ENCODE measurements around the gene PCDHA3.
"Not testable (repeated sequence)": the region's sequence is repeated elsewhere in the genome, so short reads cannot be mapped to it uniquely, and the experiment has no call there.

PCDHA3 gene

GRCh38 chr5:140800816-140801493, at the start of gene PCDHA3:
PCDHA3 (plus strand) TSS chr5:140801057.
- no peak within 1 kb of the TSS for H3K4me3 Mint-ChIP-seq
- H3K36me3 Mint-ChIP-seq: peaks cover 1% of the 10 kb centered on the region
- no peak for DNase-seq (ENCODE audit: low spot score in 2 of 2)
- ATAC-seq (ENCODE audit: low read depth): no peak
- H3K27ac Mint-ChIP-seq: no peak within 1 kb of the TSS
- H3K9me3 Mint-ChIP-seq: peaks cover 9% of the 10 kb centered on the region
- no peaks in the 10 kb centered on the region for H3K4me1 Mint-ChIP-seq
- peaks cover 2% of the 10 kb centered on the region for H3K27me3 Mint-ChIP-seq

DNA sequence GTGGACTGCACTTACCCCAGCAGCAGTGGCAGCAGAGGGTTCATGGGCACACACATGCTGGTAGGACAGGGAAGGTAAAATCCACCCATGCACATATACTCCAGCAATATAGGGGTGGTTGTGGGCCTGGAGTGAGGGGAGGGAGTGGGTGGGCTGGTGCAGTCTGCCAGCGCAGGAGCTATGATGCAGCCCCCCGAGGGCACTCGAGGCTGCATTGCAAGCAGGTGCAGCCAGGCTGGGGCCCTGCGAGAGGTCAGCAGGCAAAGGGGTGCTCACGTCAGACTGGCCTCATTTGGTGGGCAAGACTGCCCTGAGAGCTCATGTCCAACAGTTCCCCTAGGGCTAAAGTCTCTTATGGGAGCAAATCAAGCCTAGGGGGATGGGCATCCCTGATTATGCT, 47.3 kb upstream of the PCDHA3 start:
- H3K4me3 Mint-ChIP-seq: no peak overlapping the region
- ATAC-seq (ENCODE audit: low read depth): no peak
- DNase-seq (ENCODE audit: low spot score in 2 of 2): no peak
- H3K27ac Mint-ChIP-seq: no peak overlapping the region
- peaks cover 10% of the 10 kb centered on the region for H3K36me3 Mint-ChIP-seq
- H3K27me3 Mint-ChIP-seq: peaks cover 6% of the 10 kb centered on the region
- H3K9me3 Mint-ChIP-seq: peaks cover 40% of the 10 kb centered on the region
- H3K4me1 Mint-ChIP-seq: no peaks in the 10 kb centered on the region

DNA sequence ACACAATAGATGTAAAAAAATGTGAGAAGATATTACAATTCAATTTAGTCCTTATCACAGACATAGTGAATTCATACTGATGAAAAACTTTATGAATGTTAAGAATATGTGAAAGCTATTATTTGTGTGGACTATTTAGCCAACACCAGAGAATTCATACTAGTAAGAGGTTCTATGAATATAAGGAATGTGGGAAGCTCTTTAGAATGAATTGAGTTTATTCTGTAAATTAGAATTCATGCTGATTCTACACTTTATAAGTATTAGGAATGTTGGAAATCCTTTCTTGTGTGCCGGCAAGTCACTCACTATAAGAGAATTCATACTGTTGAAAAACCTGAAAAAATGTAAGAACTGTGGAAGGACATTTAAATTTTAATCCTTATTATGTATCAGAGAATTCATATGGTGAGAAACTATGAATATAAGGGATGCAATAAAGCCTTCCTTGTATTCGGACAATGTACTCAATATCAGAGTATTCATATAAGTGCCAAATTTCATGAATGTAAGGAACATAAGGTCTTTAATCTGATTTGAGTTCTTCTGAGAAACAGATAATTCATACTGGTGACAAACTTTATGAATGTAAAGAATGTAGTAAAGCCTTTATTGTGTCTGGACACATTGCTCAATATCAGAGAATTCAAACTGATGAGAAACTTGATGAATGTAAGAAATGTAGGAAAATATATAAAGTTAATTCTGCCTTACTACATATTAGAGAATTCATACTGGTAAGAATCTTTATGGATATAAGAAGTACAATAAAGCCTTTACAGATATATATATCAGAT, 36.5 kb upstream of the PCDHA3 start:
- H3K9me3 Mint-ChIP-seq: peaks cover 21% of the 10 kb centered on the region
- no peaks in the 10 kb centered on the region for H3K27me3 Mint-ChIP-seq
- no peak overlapping the region for H3K27ac Mint-ChIP-seq
- ATAC-seq (ENCODE audit: low read depth) (no peak), DNase-seq (ENCODE audit: low spot score in 2 of 2) (no peak)
- H3K4me1 Mint-ChIP-seq: no peaks in the 10 kb centered on the region
- peaks cover 3% of the 10 kb centered on the region for H3K36me3 Mint-ChIP-seq
- no peak overlapping the region for H3K4me3 Mint-ChIP-seq

GRCh38 chr5:140767444-140767843, 33.4 kb upstream of the PCDHA3 start:
- Mint-ChIP-seq H3K4me3 (no peak overlapping the region), H3K9me3 (peaks cover 20% of the 10 kb centered on the region), H3K36me3 (peaks cover 3% of the 10 kb centered on the region), H3K27ac (no peak overlapping the region), H3K4me1 (no peaks in the 10 kb centered on the region), H3K27me3 (no peaks in the 10 kb centered on the region)
- ATAC-seq (ENCODE audit: low read depth): no peak
- DNase-seq (ENCODE audit: low spot score in 2 of 2): no peak

DNA sequence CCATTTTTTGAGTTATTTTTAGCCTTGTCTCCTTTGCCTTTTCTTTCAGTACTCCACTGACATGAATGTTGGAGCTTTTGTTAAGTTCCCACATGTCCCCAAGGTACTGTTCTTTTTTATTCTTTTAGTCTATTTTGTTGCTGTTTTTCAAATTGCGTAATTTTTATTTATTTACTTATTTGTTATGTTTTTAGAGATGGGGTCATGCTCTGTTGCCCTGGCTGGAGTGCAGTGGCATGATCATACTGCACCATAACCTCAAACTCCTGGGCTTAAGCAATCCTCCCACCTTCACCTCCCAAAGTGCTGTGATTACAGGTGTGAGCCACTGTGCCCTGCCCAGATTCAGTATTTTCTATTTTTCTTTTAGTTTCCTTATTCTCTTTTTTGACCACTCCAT, 20.3 kb upstream of the PCDHA3 start:
- Mint-ChIP-seq H3K4me3 (no peak overlapping the region), H3K9me3 (peaks cover 22% of the 10 kb centered on the region), H3K4me1 (no peaks in the 10 kb centered on the region), H3K27me3 (peaks cover 3% of the 10 kb centered on the region), H3K27ac (no peak overlapping the region), H3K36me3 (peaks cover 3% of the 10 kb centered on the region)
- ATAC-seq (ENCODE audit: low read depth) (no peak), DNase-seq (ENCODE audit: low spot score in 2 of 2) (no peak)

DNA sequence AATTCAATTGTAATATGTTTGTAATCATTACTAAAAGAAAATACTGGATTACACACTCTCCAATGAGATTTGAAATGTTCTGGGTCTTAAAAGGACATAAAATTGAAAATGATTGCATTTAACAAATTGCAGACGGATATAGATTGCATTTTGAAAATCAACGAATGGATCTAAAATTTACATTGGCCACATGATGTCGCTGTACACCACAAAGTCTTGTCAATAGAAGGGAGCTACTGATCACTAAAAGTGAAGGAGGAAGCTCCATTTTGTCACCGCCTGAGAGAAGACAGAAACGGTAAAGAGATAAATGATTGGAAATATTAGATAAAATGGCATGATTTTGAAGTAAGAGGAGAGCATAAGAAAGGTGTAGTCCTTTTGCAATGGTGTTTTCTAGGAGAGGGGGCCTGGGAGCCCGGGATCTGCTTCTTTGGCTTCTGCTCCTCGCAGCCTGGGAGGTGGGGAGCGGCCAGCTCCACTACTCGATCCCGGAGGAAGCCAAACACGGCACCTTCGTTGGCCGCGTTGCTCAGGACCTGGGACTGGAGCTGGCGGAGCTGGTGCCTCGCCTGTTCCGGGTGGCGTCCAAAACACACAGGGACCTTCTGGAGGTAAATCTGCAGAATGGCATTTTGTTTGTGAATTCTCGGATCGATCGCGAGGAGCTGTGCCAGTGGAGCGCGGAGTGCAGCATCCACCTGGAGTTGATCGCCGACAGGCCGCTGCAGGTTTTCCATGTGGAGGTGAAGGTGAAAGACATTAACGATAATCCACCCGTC, 14.8 kb upstream of the PCDHA3 start, which contains the start of gene PCDHA1:
Gene PCDHA1, plus strand, starts transcription at position 236 of the 782 bp plus-strand sequence.
- H3K4me3 Mint-ChIP-seq: no peak within 1 kb of the TSS
- peaks cover 5% of the 10 kb centered on the region for H3K36me3 Mint-ChIP-seq
- H3K4me1 Mint-ChIP-seq: no peaks in the 10 kb centered on the region
- DNase-seq (ENCODE audit: low spot score in 2 of 2) (no peak), ATAC-seq (ENCODE audit: low read depth) (no peak)
- H3K9me3 Mint-ChIP-seq: peaks cover 14% of the 10 kb centered on the region
- peaks cover 6% of the 10 kb centered on the region for H3K27me3 Mint-ChIP-seq
- H3K27ac Mint-ChIP-seq: no peak within 1 kb of the TSS

DNA sequence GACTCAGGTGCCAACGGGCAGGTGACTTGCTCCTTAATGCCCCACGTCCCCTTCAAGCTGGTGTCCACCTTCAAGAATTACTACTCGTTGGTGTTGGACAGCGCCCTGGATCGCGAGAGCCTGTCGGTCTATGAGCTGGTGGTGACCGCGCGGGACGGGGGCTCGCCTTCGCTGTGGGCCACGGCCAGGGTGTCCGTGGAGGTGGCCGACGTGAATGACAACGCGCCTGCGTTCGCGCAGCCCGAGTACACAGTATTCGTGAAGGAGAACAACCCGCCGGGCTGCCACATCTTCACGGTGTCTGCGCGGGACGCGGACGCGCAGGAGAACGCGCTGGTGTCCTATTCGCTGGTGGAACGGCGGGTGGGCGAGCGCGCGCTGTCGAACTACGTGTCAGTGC, 13.4 kb upstream of the PCDHA3 start:
- peaks cover 14% of the 10 kb centered on the region for H3K9me3 Mint-ChIP-seq
- ATAC-seq (ENCODE audit: low read depth): not testable (repeated sequence)

GRCh38 chr5:140787849-140788504, 12.9 kb upstream of the PCDHA3 start:
- not testable (repeated sequence) for H3K36me3 Mint-ChIP-seq; H3K4me1 Mint-ChIP-seq; H3K27ac Mint-ChIP-seq; H3K4me3 Mint-ChIP-seq; ATAC-seq (ENCODE audit: low read depth); H3K27me3 Mint-ChIP-seq; DNase-seq (ENCODE audit: low spot score in 2 of 2)
- peaks cover 13% of the 10 kb centered on the region for H3K9me3 Mint-ChIP-seq

More for the DNA sequence above, 13.4 kb upstream of the PCDHA3 start:
- not testable (repeated sequence) for H3K36me3 Mint-ChIP-seq; DNase-seq (ENCODE audit: low spot score in 2 of 2); H3K27ac Mint-ChIP-seq; H3K4me3 Mint-ChIP-seq; H3K27me3 Mint-ChIP-seq; H3K4me1 Mint-ChIP-seq

DNA sequence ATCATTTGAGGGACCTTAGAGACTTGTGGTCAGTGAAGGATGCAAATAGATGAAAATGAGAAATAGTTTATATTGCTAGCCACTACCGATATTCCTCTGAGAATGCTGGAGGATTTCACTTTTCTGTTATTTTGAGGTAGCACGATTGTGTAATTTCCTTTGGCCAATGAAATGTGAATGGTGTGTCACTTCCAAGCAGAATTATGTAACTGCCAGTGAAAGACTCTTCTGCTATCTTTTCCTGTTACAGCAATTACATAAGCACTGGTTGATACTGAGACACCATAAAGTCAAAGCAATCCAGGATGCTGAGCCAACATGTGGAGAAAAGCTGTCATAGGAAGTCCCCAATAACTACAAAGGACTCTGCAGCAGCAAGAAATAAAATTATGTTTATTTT, 9.8 kb upstream of the PCDHA3 start:
- H3K27ac Mint-ChIP-seq: no peak overlapping the region
- H3K4me3 Mint-ChIP-seq: no peak overlapping the region
- no peak for ATAC-seq (ENCODE audit: low read depth)
- H3K36me3 Mint-ChIP-seq: peaks cover 3% of the 10 kb centered on the region
- H3K9me3 Mint-ChIP-seq: peaks cover 7% of the 10 kb centered on the region
- no peaks in the 10 kb centered on the region for H3K4me1 Mint-ChIP-seq
- no peak for DNase-seq (ENCODE audit: low spot score in 2 of 2)
- H3K27me3 Mint-ChIP-seq: peaks cover 7% of the 10 kb centered on the region

GRCh38 chr5:140794595-140795258, 6.1 kb upstream of the PCDHA3 start, which contains the start of gene PCDHA2:
PCDHA2 (plus strand) TSS chr5:140794852.
- Mint-ChIP-seq H3K27me3 (peaks cover 4% of the 10 kb centered on the region), H3K36me3 (peaks cover 1% of the 10 kb centered on the region), H3K27ac (no peak within 1 kb of the TSS), H3K4me1 (no peaks in the 10 kb centered on the region), H3K9me3 (peaks cover 6% of the 10 kb centered on the region), H3K4me3 (no peak within 1 kb of the TSS)
- ATAC-seq (ENCODE audit: low read depth) (no peak), DNase-seq (ENCODE audit: low spot score in 2 of 2) (no peak)

DNA sequence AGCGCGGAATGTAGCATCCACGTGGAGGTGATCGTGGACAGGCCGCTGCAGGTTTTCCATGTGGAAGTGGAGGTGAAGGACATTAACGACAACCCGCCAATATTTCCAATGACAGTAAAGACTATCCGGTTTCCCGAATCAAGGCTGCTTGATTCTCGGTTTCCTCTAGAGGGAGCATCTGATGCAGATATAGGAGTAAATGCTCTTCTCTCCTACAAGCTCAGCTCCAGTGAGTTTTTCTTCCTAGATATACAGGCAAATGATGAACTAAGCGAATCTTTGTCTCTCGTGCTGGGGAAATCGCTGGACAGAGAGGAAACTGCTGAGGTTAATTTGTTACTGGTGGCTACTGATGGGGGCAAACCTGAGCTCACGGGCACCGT, 5.6 kb upstream of the PCDHA3 start:
- Mint-ChIP-seq H3K36me3 (peaks cover 1% of the 10 kb centered on the region), H3K27me3 (peaks cover 4% of the 10 kb centered on the region), H3K9me3 (peaks cover 7% of the 10 kb centered on the region), H3K4me1 (no peaks in the 10 kb centered on the region), H3K4me3 (no peak overlapping the region), H3K27ac (no peak overlapping the region)
- DNase-seq (ENCODE audit: low spot score in 2 of 2) (no peak), ATAC-seq (ENCODE audit: low read depth) (no peak)

DNA sequence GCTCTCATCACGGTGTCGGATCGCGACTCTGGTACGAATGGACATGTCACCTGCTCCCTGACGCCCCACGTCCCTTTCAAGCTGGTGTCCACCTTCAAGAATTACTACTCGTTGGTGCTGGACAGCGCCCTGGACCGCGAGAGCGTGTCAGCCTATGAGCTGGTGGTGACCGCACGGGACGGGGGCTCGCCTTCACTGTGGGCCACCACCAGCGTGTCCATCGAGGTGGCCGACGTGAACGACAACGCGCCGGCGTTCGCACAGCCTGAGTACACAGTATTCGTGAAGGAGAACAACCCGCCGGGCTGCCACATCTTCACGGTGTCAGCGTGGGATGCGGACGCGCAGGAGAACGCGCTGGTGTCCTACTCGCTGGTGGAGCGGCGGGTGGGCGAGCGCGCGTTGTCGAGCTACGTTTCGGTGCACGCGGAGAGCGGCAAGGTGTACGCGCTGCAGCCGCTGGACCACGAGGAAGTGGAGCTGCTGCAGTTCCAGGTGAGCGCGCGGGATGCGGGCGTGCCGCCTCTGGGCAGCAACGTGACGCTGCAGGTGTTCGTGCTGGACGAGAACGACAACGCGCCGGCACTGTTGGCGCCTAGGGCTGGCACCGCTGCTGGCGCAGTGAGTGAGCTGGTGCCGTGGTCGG, 4.7 kb upstream of the PCDHA3 start:
- not testable (repeated sequence) for H3K4me3 Mint-ChIP-seq; H3K27ac Mint-ChIP-seq; H3K27me3 Mint-ChIP-seq; H3K9me3 Mint-ChIP-seq; H3K4me1 Mint-ChIP-seq; ATAC-seq (ENCODE audit: low read depth); DNase-seq (ENCODE audit: low spot score in 2 of 2); H3K36me3 Mint-ChIP-seq

DNA sequence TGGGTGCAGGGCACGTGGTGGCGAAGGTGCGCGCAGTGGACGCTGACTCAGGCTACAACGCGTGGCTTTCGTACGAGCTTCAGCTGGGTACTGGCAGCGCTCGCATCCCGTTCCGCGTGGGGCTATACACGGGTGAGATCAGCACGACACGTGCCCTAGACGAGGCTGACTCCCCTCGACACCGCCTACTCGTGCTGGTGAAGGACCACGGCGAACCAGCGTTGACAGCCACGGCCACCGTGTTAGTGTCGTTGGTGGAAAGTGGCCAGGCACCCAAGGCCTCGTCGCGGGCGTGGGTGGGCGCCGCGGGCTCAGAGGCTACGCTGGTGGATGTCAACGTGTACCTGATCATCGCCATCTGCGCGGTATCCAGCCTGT, 4.2 kb upstream of the PCDHA3 start:
- peaks cover 7% of the 10 kb centered on the region for H3K9me3 Mint-ChIP-seq
- H3K4me1 Mint-ChIP-seq: no peaks in the 10 kb centered on the region
- DNase-seq (ENCODE audit: low spot score in 2 of 2): no peak
- H3K27ac Mint-ChIP-seq: no peak overlapping the region
- no peak overlapping the region for H3K4me3 Mint-ChIP-seq
- peaks cover 2% of the 10 kb centered on the region for H3K27me3 Mint-ChIP-seq
- ATAC-seq (ENCODE audit: low read depth): no peak
- peaks cover 1% of the 10 kb centered on the region for H3K36me3 Mint-ChIP-seq
